GM18861 (cell line): ENCODE results near the gene CACNA1C.

Source experiments
- ATAC-seq: cut with Tn5 transposase; IDR thresholded peaks from one replicate; pipeline ENCODE4 v1.9.1; 2021; ENCODE audit not compliant: unreplicated experiment

CACNA1C gene

DNA sequence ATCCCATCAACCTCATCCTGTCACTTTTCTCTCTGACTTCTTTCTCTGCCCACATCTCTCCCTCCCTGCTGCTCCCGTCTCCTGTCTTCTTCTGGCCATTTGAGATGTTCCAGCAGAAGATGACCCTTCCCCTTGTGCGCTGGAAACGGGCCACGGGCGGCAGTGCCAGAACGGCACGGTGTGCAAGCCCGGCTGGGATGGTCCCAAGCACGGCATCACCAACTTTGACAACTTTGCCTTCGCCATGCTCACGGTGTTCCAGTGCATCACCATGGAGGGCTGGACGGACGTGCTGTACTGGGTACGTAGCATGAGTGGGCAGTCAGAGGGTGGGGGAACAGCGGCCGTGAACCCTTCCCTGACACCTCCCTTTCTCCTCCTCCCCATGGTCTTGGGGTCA is 440.3 kb downstream of the CACNA1C start:
- ATAC-seq: no peak

DNA sequence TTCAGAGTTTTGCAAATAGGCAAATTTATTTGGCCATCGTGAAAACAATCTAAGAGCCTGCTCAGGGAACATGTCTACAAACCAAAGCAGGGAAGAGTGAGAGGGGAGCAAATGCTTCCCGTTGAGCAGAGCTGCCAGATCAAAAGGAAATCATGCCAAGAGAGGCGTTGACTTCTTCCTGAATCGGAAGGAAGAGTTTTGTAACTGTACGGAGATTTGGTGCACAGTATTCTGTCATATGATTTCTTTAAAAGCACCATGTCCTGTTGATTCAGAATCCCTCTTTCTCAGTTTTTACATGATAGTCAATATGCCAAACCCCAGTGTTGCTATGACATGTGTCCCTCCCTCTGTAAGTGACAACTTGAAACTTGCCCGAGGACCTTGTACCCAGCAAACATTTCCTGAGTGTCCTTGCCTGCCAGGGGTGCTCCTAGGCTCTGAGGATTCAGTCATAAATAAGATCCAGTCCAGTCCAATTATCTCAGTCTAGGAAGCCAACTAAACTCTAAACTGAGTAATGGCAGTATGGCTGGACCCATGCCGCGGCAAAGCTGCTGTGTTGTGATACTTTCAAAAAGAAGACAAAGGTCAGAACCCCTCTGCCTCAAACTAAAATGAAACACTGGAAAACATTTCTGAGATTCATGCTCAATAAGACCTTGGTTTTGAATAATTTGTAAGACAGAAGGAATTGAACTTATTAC is 441.9 kb downstream of the CACNA1C start:
- no peak for ATAC-seq

DNA sequence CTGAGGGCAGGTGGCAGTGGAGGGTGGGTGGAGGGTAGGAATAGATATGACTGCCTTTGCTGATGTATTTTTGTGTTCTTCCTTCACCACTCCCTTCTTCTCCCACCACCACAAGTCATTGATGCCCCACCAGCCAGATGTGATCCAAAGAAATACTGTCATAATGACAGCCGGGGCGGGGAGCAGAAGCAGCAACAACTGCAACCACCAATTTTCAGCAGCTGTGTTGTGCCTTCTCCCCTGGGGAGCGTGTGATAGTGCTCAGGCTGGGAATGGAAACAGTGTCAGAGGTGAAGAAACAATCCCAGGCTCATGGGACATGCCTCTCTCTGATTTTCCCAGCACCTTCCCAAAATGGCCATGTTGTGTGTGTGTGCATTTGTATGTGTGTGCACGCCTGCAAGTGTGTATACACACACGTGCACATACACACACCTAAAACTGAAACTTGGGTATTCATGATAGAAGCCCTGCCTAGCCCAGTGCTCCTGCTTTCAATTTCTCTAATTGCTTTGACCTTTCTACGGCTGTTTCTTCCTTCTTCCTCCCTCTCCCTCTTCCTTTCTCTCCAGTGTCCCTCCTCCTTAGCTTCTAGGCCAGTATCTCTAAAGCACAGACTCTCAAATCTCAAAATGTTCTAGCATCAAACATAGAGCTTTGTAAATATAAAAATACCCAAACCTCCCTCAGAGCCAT is 442.8 kb downstream of the CACNA1C start:
- ATAC-seq: no peak

DNA sequence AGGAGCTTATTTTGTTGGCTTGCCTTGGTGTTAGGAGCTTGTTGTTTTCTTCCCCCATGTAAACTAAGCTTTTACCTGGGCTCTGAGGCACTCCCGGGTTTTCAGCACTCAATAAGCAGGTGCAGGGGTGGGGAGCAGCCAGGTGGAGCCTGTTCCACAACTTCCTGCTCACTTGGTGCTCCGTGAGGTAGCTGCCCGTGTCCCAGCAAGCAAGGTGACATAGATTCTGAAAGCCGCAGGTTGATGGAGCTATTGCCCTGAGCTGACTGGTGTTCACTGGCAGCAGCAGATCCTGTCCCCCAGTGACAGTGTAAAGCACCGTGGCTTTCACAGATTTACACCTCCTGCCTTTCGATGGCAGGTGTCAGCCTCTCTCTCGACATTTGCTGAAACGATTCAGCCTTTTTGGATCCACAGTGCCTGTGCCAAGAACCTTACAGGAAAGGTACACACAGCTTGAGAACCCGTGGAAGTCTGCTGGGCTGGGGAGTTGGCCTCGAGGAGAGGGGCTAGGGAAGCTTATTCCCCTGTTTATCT is 446.2 kb downstream of the CACNA1C start:
- ATAC-seq: no peak

DNA sequence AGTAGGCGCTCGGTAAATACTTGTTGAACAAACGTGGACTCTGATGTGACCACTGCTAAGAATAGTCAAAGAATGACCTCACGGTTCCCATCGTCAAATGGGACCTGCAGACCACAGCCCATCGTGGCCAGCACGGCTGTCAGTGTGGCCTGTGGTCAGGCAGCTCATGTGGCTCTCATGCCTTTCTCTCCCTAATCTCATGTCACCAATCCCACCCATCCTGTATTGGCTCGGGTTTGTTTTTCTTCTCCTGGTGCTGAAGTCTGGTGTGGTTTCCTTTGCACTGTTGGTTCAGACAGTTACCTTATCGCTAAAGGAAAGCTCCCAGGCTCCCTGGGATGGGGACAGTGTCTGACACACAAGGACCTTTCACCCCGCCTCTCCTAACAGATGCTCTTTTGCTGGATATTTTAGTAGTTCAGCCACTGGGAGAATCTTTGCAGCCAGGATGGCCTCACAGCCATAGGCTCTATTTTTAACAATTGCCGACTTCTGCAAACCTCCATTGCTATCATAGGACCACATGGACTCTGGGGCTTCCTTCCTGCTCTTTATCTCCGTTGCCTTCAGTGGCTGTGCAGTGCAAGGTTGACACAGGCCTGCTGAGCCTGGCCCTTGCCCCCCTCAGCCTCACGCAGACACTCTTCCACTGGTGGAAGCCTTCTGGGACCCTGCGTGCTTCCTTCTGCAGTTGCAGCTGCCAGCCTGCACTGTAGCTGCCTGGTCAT is 448.8 kb downstream of the CACNA1C start:
- no peak for ATAC-seq

DNA sequence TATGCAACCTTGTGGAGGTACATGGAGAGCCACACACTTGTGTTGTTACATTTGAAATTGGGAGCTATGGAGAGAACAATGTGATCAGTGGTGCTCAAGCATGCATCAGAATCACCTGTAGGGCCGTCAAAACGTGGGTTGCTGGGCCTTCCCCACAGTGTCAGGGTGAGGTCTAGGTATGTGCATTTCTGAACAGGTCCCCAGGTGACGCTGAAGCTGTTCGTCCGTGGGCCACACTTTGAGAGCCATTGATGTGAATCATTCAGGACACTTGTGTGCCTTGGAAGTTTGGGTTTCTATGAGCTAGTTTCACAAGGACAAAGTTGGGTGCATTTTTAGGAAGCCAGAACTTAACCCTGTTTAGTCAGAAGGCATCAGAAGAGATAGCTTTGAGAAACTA is 450.2 kb downstream of the CACNA1C start:
- no peak for ATAC-seq

DNA sequence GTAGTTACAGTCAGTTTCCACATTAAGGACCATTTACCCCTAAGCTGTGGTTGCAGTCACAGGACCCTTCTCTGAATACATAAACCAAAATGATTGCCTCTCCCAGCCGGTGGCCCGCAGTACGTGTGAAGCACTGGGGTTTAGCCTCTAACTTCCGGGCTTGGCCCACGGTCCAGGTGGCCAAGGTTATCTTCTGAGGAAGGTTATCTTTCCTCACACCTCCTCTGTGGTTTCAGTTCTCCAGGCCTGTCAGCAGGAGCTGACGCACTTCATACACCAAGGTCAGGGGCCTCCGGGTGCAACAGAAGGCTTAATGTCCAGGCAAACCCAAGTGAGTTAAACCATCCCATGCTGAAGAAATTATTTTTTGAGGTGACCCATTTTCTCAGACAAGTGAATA is 451.0 kb downstream of the CACNA1C start:
- no peak for ATAC-seq

DNA sequence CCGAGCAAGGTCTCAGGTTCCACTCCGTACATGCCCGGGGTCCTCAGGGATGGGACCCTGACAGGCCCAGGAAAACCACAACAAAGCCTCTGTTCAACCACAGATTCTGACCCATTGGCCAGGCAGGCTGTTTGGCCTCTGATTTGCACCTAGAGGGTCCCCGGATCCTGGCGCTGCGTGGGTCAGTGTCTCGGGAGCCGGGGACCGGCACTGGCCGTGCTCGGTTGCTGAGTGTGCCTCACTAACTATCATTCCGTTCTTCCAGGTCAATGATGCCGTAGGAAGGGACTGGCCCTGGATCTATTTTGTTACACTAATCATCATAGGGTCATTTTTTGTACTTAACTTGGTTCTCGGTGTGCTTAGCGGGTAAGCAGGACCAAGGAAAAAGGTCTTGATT is 451.8 kb downstream of the CACNA1C start:
- ATAC-seq: no peak

DNA sequence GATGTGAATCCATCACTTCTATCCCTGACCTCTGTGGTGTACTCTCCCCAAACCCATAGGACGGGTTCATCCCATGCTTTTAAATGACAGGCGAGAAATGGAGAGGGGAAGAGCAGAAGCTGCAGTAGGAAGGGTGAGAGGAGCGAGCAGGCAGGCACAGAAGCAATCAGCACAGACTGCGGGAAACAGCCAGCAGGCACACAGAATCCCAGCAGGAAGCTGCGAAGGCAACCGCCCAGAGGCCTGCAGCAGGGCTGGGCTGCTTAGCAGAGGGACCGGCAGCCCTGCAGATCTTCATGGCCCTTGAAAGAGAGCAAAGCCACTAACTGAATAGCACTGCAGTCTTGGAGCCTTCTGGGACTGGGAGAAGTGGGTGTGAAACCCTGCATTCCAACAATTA is 455.0 kb downstream of the CACNA1C start:
- ATAC-seq: no peak

DNA sequence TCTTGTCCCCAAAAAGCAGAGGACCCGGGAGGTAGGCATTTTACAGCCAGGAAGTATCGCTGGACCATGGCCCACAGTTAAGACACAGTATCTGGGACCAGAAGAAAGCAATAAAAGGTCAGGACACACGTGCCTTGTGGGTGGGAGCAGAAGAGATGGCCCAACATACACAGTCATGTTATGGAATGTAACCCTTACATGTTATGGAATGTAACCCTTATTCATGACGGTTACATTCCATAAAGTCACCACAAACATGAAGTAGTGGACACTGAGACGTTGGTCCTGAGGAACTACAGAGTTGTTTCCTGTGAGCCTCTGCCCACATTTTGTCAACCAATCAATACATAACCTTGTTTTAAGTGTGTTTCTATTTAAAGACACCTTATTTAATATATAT is 456.4 kb downstream of the CACNA1C start:
- no peak for ATAC-seq

DNA sequence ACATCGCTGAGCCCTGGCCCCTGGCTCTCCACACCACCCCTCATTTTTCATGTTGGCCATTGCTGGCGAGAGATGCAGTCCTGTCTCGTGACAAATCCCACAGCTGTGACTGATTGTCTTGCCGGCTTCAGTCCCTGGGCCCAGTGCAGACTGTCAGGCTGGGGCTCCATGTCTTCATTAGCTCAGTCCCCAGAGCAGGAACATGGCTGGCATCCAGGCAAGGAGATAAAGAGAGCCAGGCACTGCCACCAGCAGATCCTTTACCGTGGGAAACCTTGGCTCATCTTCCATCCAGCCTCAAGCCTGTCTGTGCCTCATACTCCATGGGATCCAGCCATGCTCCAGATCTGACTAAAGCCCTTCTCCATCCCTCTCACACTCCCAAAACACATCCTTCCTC is 457.3 kb downstream of the CACNA1C start:
- no peak for ATAC-seq

DNA sequence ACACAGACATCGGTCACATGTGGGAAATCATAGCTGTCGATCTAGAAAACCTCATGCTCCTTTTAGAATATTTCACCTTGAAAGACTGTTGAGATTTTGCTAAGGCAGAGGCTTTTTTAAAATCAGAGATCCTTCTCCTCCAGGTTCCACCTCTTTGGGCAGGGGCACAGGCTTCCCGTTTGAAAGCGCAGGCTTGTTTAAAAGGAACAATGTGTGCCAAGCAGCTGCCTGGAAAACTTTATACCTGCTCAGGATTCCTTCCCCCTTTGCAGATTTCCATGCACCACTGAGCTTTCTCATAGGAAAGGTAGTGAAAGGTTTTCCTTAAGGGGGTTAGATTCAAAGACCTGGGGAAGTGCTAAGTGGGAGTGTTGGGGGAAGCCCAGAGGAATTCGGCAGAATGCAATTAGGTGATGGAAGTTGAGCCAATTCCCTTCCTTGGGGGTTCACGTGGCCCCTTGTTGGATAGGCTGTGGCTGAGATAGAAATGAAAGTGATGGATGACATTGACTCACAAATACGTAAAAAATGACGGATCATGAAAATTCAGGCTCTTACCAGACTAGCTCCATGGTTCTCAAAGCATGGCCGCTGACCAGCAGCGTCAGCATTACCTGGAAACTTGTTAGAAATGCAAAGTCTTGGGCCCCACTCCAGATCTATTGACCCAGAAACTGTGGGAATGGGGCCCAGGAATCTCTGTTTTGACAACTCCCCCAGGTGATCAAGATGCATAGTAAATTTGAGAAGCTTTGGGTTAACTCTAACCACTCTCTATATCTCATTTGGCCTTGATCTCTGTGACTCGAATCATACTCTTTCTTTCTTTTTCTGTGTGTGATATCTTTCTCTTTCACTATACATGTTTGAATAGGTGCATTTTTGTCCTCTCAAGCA is 460.6 kb downstream of the CACNA1C start:
- no peak for ATAC-seq

DNA sequence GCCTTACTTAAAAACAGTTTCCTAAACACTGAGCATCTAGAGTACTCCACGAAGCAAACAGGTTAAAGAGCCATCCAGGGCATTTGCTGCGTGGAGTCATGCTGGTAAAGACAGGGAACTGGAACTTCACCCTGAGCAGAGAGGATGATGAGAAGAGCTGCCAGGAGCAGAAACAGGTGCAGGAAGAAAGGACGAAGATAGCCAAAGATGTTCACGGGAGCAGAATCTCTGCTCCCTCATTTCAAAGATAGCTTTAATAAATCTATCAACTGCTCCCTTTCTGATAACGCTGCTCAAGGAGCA is 461.2 kb downstream of the CACNA1C start:
- no peak for ATAC-seq

DNA sequence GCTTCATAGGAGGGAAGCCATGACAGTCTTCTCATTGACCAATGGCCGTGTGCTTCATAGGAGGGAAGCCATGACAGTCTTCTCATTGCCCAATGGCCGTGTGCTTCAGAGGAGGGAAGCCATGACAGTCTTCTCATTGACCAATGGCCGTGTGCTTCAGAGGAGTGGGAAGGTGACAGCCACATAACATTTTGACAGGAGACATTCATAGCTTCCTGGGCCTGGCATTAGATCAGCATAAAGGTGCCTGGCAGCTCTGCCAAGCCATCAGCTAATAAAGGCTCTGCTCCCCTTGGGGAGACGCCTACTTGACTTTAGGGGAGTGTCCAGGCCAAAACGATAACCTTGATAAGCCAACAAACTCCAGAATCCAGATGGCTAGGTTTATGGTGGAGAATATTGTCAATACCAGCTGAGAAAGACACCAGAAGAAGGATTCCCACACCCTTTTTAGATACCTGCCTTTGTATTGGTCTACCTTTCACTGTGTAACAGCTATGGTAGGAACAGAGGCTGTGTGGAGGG is 468.0 kb downstream of the CACNA1C start:
- ATAC-seq: no peak

DNA sequence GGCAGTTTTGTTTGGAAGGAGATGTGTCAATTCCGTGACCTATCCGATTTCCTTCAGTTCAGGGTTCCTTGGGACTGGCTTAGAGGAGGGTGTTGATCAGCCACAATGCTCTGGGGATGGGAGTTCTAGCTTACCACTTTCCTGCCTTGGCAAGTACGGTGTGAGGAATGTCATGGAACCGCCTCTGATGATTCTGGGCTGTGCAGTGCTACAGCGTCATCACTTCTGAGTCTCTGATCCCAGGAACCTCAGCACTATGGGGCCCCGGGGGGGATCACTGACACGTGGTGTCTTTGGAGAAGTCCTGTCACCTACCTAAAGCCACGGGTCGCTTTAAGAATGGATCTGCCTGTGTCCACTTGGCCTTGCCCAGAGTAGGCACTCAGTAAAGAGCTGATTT is 470.5 kb downstream of the CACNA1C start:
- ATAC-seq: no peak

DNA sequence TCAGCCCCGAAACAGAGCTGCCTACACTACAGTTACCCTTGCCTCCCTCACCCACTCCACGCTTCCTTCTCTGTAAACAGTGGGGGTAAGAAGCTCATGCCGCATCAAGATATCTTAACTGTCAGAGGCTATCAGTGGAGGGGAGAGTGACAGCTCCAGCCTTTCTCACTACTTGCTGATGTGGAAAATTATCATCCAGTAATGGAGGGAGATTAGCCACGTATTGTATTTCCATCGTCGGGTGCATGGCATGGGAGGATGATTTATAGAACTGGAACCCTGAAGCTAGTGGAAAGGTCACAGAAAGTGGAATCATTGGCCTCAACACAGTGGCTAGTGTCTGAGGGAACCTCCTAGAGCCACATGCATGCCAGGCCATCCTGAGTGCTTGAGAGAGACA is 471.1 kb downstream of the CACNA1C start:
- no peak for ATAC-seq

DNA sequence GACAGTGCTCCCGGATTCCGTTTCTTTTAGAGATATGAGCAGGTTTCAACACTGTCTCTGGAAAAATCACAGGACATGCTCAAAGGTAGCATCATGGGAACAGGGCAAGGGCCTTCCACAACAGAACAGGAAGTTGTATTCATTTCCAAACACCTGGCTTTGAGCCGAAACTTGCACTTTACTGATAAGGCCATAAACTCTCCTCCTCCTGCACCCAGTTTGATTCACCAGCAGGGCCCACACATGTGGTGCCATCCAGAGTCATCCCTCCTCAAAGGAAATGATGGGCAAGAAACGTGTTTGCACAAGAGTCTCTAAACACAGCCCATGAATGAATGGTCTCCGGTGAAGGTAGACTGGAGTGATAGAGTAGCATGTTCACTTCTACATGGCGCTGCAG is 473.6 kb downstream of the CACNA1C start:
- no peak for ATAC-seq

DNA sequence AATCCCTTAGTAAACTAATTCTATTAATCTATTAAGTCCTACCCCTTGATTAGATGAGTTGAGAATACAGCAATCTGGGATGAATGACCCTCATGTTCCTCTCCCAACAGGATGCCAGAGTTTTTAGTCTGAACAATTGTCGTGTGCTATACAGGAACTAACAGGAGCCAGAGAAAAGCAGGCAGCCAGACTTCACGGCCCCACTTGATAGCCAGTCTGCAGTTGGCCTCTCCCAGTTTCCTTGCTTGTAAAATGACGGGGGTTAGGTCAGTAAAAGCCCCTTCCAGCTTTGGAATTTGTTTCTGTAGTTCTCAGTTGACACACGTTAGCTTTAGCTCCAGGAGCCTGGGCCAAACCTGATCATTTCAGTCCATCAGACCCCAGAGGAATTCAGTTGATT is 475.2 kb downstream of the CACNA1C start:
- ATAC-seq: no peak

DNA sequence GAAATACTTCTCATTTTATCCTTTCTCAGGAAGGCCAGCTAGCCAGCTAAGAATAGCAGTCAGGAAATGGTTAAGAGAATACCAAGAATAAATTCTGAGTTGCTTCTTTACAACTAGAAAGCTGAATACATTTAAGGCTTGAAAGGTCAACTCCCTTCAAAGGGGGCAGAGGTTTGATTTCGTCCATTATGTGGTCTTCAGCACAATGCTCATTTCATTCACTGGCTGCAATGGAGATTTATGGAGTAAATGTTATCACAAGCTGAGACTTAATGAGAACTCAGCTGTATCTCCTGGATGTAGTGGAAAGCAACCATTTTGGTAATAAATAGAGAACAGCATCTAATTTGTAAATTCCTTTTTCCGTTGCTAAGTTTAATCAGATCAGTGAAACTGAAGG is 477.0 kb downstream of the CACNA1C start:
- ATAC-seq: no peak

DNA sequence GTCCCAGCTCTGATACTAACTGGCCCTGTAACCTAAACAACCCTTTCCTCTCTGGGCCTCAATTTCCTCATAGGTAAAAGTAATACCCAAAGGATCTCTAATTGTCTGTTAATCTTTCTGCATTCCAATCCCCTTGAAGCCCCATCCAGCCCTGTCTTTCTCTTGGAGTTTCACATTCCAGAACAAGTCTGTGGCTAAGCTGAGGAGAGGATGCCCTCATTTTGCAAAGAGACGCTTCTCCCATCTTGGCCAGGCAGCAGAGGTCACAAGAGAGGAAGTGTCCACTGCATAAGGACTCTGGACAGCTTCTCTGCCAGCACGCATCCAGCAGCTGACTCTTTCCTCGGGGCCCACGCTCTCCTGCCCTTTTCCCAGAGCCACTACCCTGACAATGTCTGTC is 478.6 kb downstream of the CACNA1C start:
- ATAC-seq: no peak

DNA sequence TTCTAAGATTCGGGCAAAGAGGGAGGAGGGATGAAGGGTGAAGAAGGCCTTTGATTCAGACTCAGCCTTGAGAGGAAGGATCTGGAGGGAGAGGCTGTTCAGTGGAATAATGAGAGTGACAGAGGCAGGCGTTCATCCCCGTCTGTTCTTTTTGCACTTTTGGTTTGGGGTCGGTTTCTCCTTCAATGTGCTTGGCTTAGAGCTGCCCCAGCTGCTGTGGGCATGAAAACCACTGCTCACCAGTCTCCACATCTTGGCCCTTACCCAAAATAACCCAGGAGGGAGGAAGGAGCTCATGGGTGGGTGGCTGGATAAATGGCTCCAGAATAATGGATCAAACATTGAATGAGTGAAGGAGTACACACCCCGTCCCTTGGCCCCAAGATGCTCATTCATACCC is 480.2 kb downstream of the CACNA1C start:
- ATAC-seq: no peak
